GM21528 (cell line): Measurements from ENCODE around the gene DPYSL5.
"Not testable (repeated sequence)": the region's sequence is repeated elsewhere in the genome, so short reads cannot be mapped to it uniquely, and the experiment has no call there.

Experiments used
- ATAC-seq: cut with Tn5 transposase; IDR thresholded peaks from one replicate; pipeline ENCODE4 v1.9.1; 2021; ENCODE audit warnings: mild to moderate bottlenecking, moderate library complexity; ENCODE audit not compliant: unreplicated experiment, low FRiP score

DPYSL5 gene, protein sequence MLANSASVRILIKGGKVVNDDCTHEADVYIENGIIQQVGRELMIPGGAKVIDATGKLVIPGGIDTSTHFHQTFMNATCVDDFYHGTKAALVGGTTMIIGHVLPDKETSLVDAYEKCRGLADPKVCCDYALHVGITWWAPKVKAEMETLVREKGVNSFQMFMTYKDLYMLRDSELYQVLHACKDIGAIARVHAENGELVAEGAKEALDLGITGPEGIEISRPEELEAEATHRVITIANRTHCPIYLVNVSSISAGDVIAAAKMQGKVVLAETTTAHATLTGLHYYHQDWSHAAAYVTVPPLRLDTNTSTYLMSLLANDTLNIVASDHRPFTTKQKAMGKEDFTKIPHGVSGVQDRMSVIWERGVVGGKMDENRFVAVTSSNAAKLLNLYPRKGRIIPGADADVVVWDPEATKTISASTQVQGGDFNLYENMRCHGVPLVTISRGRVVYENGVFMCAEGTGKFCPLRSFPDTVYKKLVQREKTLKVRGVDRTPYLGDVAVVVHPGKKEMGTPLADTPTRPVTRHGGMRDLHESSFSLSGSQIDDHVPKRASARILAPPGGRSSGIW

DNA sequence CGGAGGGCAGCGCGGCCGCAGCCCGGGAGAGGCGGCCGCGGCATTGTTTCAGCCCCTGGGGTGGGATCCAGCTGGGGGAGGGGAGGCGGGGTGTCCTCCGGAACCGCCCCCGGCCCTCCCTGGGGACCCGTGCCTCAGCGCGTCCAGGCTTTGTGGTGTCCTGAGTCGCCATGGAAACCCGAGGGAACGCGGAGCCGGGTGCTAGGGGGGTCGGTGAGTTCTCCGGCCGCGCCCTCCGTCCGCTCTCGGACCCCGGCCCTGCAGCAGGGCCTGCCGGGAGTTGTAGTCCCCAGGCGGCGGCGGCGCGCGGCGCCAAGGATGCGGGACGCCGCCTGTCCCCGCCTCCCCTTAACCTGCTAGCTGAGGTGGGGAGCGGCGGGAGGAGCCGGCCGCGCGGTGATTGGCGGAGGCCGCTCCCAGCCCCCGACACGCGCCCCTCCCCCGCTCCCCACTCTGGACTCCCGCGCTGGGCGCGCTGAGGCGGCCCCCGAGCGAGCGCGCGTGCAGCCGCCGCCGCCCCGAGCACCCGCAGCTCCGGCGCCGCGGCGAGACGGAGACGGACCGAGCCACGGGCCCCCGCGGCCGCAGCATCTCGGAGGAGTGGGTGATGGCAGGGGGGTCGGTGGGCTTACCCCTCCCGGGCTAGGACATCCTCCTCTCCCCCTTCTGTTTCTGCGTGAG is at the start of gene DPYSL5:
DPYSL5 (plus strand) TSS at position 478 of the 681 bp plus-strand sequence. CDS start 50,368 bp downstream, outside the sequence.
- no peak for ATAC-seq

DNA sequence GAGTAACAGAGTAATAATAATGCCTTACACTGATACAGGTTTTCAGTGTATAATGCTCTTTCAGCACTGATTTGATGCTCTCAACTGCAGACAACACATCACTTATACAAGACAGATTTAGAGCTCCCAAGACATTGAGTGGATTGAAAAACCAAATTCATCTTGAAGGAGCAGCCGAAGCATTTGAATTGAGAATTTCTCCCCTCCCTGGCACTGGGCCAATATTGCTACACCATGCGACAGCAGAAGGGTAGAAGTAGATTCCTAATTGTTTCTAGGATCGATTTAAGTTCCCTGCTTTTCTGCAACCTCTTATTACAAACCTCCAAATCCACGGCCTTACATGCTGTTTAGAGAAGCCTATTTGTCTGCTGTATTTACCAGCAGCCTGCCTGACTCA is 46.6 kb upstream of the DPYSL5 start:
- no peak for ATAC-seq

DNA sequence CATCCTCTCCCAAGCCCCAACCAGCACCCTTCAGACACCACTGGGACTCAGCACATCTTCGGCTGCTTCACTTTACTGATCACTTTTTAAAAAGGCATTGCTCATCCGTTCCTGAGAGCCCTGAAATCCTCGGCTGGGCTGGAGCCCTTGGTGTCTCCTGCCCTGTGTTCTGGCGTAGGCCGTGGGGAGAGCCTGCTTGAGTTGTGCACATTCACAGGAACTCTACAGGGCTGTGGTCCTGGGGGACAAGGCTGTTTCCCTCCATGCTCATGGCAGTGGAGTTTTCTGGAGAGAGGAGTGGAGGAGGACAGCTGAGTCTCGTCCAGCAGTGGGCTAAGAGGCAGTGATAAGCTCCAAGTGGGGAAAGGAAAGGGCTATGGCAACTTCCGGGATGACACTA is 46.1 kb upstream of the DPYSL5 start:
- ATAC-seq = no peak

DNA sequence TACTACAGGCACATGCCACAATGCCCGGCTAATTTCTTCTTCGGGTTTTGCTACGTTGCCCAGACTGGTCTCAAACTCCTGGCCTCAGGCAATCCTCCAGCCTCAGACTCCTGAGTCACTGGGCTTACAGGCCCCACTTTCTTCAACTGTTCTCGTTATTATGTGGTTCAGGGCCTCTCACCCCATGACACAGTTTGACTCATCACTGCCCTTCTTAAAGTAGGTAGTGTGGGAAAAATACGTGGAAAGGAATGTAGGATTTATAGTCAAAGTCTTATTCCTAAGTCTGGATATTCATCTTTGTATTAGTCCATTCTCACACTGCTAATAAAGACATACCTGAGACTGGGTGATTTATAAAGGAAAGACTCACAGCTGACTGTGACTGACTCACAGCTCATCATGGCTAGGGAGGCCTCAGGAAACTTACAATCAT is 42.7 kb upstream of the DPYSL5 start:
- no peak for ATAC-seq

DNA sequence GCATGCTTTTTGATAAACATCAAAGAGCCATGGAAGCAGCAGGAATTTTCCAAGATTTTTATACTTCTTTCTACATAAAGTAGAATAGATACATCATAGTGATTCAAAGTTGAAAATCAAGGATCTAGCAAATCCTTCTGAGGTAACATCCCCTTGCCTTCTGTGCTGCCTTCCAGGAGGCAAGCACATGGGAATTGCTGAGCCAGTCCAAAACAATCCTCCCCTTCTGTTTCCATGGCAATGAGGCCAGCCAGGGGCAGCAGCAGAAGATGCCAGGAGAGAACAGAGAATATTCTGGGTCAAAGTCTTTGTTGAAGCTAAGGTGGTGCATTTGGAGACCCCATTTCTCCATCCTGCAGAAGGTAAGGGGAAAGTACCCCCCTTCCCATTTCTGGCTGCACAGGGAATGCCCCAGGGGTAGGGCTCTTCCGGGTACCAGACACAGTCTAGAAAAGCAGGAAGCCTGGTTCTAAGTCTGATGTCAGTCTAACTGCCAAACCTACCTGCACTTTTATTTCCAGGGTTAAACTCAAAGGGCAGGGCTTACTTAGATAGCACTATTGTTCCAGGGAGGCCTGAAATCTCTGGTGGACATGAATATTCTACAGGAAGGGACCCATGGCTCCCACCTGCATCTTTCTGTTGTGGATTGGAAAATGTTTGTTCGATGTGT is 40.0 kb upstream of the DPYSL5 start:
- no peak for ATAC-seq

DNA sequence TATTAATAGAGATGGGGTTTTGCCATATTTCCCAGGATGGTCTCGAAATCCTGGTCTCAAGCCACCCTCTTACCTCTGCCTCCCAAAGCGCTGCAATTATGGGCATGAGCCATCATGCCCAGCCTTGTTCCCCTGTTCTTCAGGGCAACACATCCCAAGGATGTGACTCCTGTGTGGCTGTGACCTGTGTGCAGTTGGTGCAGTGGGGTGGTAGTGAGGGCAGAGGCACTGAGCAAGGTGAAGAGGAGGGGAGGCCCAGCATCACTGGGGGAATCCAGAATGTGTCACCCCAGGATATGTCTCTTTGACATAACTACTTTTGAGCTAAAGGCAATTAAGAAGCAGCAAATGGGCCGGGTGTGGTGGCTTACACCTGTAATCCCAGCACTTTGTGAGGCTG is 38.7 kb upstream of the DPYSL5 start:
- no peak for ATAC-seq

DNA sequence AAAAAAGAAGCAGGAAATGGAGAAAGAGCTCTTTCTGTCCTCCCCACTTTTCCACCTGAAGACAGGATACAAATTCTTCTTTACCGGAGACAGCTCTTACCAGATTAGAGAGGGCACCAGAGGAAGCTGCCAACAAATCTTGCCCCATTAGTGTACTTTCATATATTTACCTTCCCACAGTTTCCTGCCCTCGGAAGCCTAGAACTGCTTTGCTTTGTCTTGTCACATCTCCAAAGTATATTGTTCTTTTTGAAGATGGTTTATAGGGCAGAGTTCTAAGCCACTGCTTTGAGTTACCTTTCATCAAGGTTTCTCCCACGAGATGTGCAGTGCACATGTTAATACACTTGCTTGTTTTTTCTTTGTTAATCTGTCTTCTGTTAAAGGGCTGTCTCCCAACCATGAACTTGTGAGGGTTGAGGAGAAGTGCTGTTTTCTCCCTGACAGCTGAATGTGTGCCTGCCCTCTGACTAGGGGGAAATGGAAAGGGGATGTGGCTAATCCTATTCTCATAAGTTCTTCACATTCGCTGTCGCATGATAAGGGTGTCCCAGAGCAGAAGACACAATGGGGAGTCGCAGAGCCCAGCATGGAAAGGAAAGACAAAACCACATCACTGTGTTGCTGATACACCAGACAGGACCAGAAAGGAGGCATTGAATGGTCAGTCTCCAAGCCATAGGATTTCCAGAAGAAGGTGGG is 37.9 kb upstream of the DPYSL5 start:
- ATAC-seq = no peak

DNA sequence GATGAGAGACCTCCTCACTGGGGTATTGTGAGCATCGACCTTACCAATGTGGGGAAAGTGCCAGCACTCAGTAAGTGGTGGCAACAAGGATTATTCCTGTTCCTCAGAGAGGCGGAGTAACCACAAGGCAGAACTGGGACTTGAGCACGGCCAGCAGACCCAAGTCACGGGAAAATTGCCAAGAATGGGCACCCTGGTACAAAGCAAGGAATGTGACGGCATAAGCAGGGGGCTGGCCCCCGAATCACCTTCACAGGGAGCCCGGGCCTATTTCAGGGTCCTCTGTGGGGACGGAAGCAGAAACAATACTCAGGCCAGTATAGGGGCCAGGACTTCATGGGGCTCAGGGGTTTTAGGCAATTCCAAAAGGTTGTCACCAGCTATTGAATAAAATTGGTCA is 36.7 kb upstream of the DPYSL5 start:
- ATAC-seq = no peak

DNA sequence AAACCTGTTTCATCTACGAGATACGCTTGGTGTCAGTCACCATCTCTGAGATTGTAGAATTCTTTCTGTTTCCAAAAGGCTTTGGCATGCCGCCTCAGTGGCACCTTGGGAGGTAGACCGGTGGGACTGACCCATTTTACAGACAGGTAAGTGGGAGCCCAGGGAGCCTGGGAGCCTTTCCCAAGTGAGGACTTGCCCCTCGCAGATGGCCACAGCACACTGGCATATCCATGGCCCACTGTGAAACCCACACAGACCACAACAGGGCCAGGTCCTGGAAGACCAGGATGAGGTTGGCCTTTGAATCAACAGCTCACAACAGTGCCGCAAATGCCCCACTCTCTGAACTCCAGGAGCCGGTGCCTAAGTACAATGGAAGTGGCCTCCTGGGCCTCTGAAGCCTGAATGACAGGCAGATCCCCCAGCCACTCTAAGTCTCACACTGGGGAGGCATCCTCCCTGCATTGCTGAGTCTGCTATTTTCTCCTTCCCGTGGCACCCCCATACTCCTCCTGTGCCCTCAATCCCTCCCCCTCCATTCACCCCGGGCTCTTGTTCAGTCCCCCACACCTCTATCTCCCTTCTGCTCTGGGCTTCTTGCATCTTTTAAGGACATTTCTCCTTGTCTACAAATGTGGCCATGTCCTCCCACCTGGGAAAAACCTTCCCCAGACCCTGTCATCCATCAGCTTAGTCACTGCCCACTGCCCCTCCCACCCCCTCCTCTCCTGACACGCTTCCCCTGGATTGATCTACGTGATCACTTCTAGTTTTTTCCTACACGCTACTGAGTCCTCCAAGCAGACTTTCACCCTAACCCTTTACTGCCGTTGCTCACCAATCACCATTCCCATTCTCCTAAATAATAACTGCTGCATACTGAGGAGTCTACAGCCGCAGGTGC is 35.9 kb upstream of the DPYSL5 start:
- no peak for ATAC-seq

DNA sequence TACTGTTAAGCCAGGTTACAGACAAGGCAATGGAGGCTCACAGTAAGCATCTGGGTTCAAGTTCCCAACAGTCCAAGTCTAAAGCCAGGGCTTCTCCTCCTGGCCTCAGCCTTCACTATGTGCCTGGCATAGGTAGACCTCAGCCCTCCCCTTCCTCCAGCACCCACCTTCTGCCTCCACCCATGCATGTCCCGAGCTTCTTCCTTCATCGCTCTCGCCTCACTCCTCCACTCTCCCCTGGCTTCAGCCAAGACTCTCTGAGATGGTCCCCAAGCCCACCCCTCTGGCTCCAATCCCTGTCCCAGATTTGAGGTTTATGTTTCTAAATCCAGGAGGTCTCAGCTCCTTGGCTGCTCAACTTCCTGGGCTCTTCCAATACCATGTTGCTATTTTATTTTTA is 35.2 kb upstream of the DPYSL5 start:
- ATAC-seq = no peak

DNA sequence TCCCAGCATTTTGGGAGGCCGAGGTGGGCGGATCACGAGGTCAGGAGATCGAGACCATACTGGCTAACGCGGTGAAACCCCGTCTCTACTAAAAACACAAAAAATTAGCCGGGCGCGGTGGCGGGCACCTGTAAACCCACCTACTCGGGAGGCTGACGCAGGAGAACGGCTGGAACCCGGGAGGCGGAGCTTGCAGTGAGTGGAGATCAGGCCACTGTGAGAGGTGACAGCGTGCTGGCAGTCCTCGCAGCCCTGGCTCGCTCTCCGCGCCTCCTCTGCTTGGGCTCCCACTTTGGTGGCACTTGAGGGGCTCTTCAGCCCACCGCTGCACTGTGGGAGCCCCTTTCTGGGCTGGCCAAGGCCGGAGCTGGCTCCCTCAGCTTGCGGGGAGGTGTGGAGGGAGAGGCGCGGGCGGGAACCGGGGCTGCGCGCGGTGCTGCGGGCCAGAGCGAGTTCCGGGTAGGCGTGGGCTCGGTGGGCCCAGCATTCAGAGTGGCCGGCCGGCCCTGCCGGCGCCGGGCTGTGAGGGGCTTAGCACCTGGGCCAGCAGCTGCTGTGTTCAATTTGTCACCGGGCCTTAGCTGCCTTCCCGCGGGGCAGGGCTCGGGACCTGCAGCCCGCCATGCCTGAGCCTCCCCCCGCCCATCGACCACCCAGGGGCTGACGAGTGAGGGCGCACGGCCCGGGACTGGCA is 33.7 kb upstream of the DPYSL5 start:
- ATAC-seq = not testable (repeated sequence)

DNA sequence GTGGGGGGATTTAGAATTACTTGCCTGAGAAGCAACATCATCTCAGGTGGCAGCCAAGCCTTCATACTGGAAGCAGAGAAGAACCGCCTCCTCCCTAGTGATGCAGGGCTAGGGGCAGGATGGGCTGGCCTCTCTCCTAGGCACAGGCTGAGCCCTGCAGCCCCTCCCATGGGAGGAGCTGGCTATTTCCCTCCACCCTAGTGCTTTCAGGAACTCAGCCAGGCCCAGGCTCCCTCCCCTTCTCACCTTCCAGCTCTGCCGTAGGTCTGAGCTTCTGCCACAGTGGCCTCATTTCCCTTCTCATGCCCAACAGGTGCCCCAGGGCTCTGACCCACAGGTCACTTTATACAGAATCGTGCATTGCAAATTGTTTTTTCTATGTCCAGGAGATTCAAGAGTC is 31.0 kb upstream of the DPYSL5 start:
- ATAC-seq = no peak

DNA sequence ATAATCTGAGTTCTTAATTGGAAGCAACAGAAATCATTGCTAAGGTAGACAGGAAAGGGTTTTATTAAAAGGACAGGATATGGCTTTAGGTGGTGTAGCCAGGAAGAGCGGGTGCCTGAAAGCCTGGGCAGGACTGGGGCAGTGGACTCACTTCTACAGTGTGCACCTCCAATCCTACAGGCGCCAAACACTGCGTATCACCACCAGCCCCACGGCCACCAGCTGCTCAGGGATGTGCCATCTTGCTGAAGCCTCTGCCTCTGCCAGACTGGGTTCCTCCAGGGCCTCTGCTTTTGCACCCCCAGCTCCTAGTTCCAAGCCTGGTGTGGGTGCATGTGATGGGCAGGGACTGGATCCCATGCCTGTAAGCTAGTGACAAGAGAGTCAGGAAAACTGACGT is 29.7 kb upstream of the DPYSL5 start:
- ATAC-seq = no peak

DNA sequence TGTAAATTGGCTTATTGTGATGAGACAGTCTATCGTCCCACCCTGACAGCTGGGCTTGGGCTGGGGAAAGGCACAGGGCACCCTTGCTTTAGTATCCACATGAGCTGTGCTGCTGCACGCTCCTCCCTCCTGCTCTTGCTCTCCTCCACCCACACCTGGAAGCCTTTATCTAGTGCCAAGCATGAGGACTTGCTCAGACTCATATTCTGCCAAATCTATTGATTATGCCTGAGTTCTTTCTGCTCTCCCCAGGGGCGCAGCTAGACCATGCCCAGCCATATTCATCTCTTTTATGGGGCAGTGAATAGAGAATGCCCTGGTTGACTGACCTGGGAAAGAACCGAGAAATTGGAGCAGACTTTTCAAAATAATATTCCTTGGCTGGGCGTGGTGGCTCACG is 29.0 kb upstream of the DPYSL5 start:
- no peak for ATAC-seq

DNA sequence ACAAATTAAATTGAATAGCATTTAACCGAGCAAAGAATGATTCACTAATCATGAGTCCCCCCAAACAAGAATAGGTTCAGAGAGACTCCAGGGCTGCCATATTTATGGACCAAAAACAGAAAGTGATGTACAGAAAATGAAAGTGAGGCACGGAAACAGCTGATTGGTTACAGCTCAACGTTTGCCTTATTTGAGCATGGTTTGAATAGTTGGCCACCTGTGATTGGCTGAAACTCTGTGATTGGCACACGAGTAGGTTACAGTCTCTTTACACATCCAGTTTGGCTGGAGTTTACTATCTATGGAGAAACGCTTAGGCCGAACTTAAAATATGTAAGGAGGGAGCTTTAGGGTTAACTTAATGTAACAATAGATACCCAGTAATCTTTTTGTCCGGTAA is 27.0 kb upstream of the DPYSL5 start:
- ATAC-seq = no peak

DNA sequence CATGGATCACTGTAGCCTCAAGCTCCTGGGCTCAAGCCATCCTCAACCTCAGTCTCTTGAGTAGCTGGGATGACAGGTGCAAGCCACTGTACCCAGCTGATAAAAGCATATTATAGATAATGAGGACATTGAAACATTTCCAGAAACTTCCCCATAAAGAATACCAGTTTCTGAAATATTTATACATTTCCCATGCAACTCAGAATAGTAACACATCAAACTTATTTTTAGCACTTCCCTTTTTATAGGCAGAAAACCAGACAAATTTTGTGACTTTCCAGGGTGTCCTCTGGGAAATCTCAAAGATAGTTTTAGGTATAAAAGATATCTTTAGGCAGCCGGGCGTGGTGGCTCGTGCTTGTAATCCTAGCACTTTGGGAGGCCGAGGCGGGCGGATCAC is 25.1 kb upstream of the DPYSL5 start:
- ATAC-seq = no peak

DNA sequence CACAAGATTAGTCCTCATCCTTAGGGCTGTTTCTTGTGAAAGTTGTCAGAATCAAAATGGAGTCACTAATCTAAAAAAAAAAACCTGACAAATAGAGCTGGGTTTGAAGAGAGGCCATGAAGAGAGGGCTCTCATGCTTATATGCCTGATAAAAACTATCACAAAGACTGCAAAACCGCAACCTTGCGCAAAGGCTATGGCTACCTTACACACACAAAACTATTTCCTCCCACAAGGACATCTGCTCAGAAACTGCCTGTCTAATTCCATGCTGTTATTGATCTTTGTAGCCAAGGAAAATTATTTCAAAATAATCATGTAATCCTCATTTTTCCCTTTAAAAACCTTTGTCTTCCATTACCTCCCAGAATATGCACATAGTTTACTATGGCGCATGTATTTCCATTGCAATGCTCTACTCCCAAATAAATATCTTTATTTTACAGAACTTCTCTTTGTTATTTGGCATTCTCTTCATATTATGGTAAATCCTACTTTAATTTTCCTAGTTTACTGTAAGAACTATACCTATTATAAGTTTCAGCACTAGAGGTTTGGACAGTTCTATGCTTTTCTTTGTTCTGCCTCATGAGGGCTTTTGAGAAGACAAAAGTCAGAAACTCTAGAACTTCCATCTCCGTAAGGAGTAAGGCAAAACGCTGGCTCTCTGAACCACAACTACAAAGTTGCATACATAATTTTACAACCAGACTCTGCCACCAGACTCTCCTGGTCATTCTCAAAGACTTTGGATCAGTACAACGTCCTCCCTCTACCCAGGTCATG is 9.6 kb upstream of the DPYSL5 start:
- ATAC-seq = no peak

DNA sequence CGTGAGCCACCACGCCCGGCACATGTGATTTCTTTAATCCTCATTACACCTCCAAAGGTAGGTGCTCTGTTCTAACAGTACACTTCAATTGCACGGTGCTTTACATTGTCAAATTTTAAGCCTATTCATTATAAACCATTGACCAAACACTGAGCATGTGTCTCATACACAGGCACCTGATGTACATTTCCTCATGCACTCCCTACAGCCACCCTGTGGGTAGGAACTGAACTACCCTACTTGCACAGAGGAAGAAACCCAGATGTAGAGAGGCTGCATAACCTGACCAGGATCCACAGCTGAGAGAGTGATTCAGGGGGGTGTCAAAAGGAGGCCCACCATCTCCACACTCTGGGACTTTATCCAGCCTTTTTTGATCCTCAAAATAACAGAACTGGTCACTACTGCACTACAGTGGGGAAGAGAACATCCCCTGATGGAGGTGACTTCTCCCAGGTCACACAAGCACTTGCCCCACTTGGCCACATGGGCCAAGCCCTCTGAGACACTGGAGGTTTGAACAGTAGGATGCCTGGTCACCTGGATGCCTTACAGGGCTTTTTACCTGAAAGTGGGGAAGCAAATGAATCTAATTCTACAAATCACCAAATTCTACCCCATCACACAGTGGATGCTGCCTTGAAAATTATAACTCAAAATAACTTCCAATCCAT is 6.9 kb upstream of the DPYSL5 start:
- no peak for ATAC-seq
